Islet precursor cell (in vitro differentiated cells): ENCODE measurements around the gene NPM1.

Experiments used
- DNase-seq: peaks from one replicate; pipeline ENCODE4 v3.0.0-alpha.2; 2018

NPM1 gene

GRCh38 chr5:171453988-171454387 lies 66.3 kb downstream of the NPM1 start:
- DNase-seq: no peak

GRCh38 chr5:171454549-171454948 lies 66.9 kb downstream of the NPM1 start:
- DNase-seq: no peak

GRCh38 chr5:171455522-171455921 lies 67.9 kb downstream of the NPM1 start:
- no peak for DNase-seq

DNA sequence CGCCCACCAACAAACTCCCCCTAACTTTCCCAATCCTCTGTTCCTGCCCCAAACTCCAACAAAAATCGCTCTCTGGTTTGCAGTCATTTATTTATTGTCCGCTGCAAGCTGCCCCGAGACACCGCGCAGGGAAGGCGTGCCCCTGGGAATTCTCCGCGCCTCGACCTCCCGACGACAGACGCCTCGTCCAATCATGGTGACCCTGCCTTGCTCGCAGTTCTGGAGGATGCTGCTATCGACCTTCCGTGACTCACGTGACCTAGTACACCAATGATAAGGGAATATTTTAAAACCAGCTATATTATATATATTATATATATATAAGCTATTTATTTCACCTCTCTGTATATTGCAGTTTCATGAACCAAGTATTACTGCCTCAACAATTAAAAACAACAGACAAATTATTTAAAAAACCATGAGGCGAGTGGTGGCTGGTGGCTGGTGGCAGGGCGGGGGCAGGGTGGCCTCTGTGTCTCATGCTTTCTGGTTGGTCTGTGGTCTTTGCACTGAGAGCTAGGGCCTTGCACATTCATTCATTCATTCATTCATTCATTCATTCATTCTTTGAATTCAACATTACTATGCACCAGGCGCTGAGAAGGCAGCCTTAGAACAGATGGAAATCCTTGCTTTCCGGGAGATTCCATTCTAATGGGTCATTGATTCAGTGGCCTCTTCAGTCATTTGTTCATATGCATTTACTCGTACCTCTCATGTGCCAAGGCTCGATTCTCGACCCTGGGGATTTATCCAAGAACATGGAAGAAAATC lies 69.7 kb downstream of the NPM1 start:
- no peak for DNase-seq

DNA sequence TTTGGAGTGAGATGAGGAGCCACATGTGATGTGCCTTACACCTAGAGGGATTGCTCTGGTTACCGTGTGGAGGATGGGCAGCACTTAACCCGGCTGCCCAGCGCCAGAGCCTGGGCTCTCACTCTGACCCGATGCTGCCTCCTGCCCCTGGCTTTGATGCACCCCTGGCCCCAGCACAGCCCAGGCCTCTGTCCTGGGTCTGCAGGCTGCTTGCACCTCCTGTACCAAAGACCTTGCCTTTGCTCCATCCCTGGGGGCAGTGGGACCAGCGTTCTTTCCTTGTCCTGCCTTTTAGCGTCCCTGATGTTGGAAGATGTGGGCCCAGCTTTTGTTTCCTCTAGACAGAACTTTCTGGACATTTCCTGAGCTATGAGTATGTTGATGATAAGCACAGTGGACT lies 72.2 kb downstream of the NPM1 start:
- DNase-seq: no peak
